ENCODE results near the gene NXPE1.

NXPE1 gene

GRCh38 chr11:114559425-114560310 lies at the start of gene NXPE1:
Gene NXPE1, minus strand, starts transcription at chr11:114559881. Its CDS starts 8,680 bp downstream, at chr11:114551201.
- no peak for TF ChIP-seq CTCF (IDR thresholded peaks at IDR 0.05)

GRCh38 chr11:114609429-114609828 lies 49.7 kb upstream of the NXPE1 start:
- TF ChIP-seq CTCF (IDR thresholded peaks at IDR 0.05), result no peak

- no peak for TF ChIP-seq CTCF (IDR thresholded peaks at IDR 0.05)
Measured at GRCh38 chr11:114607753-114608459, 48.2 kb upstream of the NXPE1 start.

GRCh38 chr11:114606003-114606801 lies 46.5 kb upstream of the NXPE1 start:
- TF ChIP-seq CTCF (IDR thresholded peaks at IDR 0.05), result peak; percentile 39; the same call in 1 of the 2 replicates

GRCh38 chr11:114605370-114605769 lies 45.7 kb upstream of the NXPE1 start:
- TF ChIP-seq CTCF (IDR thresholded peaks at IDR 0.05), result no peak

GRCh38 chr11:114604886-114605285 lies 45.2 kb upstream of the NXPE1 start:
- no peak for TF ChIP-seq CTCF (IDR thresholded peaks at IDR 0.05)

- no peak for TF ChIP-seq CTCF (IDR thresholded peaks at IDR 0.05)
Measured at GRCh38 chr11:114604179-114604813, 44.6 kb upstream of the NXPE1 start.
